Measurements from ENCODE around the gene AATF. TPM values are rescaled to one million over a fixed set of nuclear protein-coding genes. Genes with fewer than 3 reads are reported as not detected.

AATF gene
- total RNA-seq, 2 experiments from 2014 or later: 40.3 to 40.8 TPM

- Mint-ChIP-seq H3K36me3 (ENCODE audit: low read depth) (peaks cover 95% of the 10 kb centered on the region), H3K27ac (no peak overlapping the region), H3K4me3 (no peak overlapping the region), H3K9me3 (no peaks in the 10 kb centered on the region), H3K27me3 (no peaks in the 10 kb centered on the region), H3K4me1 (ENCODE audit: low read depth) (peaks cover 5% of the 10 kb centered on the region)
- Histone ChIP-seq H3K27ac (ENCODE audit: low read depth in 1 of 2, low read length in 2 of 2) (no peak overlapping the region), H3K27me3 (ENCODE audit: control insufficient read depth in 1 of 2, insufficient read depth in 2 of 2, low read length in 2 of 2) (no peaks in the 10 kb centered on the region), H3K36me3 (ENCODE audit: insufficient read depth, low read length) (peaks cover 97% of the 10 kb centered on the region), H3K9me3 (ENCODE audit: control insufficient read depth in 1 of 2, insufficient read depth in 1 of 2, low read length in 2 of 2) (no peaks in the 10 kb centered on the region), H3K4me3 (ENCODE audit: low read length) (no peak overlapping the region), H3K4me1 (ENCODE audit: insufficient read depth, low read length) (no peaks in the 10 kb centered on the region)
- intact Hi-C loops (cut with DNase I, micrococcal nuclease): no loop called here
- ChIA-PET POLR2A (no interaction called here), CTCF (interaction anchor here (0.7 to 0.9 kb wide), 2 partner anchors 28 to 73 kb away, joined by 3 to 4 read pairs; no protein-coding TSS in a partner anchor)
- no peak for TF ChIP-seq CTCF (IDR thresholded peaks at IDR 0.05)
- ATAC-seq (ENCODE audit: poor library complexity): no peak
- DNase-seq: no peak
Observed at GRCh38 chr17:36992701-36993100, 43.9 kb downstream of the AATF start.

- POLR2A ChIA-PET: no interaction called here
- intact Hi-C loops (cut with DNase I, micrococcal nuclease): no loop called here
- peaks cover 5% of the 10 kb centered on the region for H3K4me1 Mint-ChIP-seq (ENCODE audit: low read depth)
- Histone ChIP-seq H3K4me3 (ENCODE audit: low read length) (no peak overlapping the region), H3K27me3 (ENCODE audit: control insufficient read depth in 1 of 2, insufficient read depth in 2 of 2, low read length in 2 of 2) (no peaks in the 10 kb centered on the region), H3K27ac (ENCODE audit: low read depth in 1 of 2, low read length in 2 of 2) (no peak overlapping the region), H3K9me3 (ENCODE audit: control insufficient read depth in 1 of 2, insufficient read depth in 1 of 2, low read length in 2 of 2) (no peaks in the 10 kb centered on the region), H3K36me3 (ENCODE audit: insufficient read depth, low read length) (peaks cover 97% of the 10 kb centered on the region), H3K4me1 (ENCODE audit: insufficient read depth, low read length) (no peaks in the 10 kb centered on the region)
- no peak overlapping the region for H3K27ac Mint-ChIP-seq
- H3K36me3 Mint-ChIP-seq (ENCODE audit: low read depth): peaks cover 97% of the 10 kb centered on the region
- DNase-seq: no peak
- no peak for TF ChIP-seq CTCF (IDR thresholded peaks at IDR 0.05)
- H3K4me3 Mint-ChIP-seq: no peak overlapping the region
- CTCF ChIA-PET: interaction anchor here (0.9 kb wide), 1 partner anchor 27 kb away, joined by 3 read pairs; no protein-coding TSS in a partner anchor
- no peaks in the 10 kb centered on the region for H3K9me3 Mint-ChIP-seq
- H3K27me3 Mint-ChIP-seq: no peaks in the 10 kb centered on the region
- no peak for ATAC-seq (ENCODE audit: poor library complexity)
Observed at GRCh38 chr17:36993227-36993626, 44.5 kb downstream of the AATF start.

- H3K4me3 Mint-ChIP-seq: no peak overlapping the region
- POLR2A ChIA-PET: interaction anchor here (0.6 kb wide), 1 partner anchor 30 kb away, joined by 3 read pairs; no protein-coding TSS in a partner anchor
- no peak for DNase-seq
- H3K27me3 Mint-ChIP-seq: no peaks in the 10 kb centered on the region
- no peaks in the 10 kb centered on the region for H3K4me1 ChIP-seq (ENCODE audit: insufficient read depth, low read length)
- H3K4me1 Mint-ChIP-seq (ENCODE audit: low read depth): peaks cover 6% of the 10 kb centered on the region
- intact Hi-C loops (cut with DNase I, micrococcal nuclease): no loop called here
- peaks cover 93% of the 10 kb centered on the region for H3K36me3 ChIP-seq (ENCODE audit: insufficient read depth, low read length)
- H3K36me3 Mint-ChIP-seq (ENCODE audit: low read depth): peaks cover 95% of the 10 kb centered on the region
- no peaks in the 10 kb centered on the region for H3K27me3 ChIP-seq (ENCODE audit: control insufficient read depth in 1 of 2, insufficient read depth in 2 of 2, low read length in 2 of 2)
- H3K9me3 Mint-ChIP-seq: peaks cover 1% of the 10 kb centered on the region
- TF ChIP-seq CTCF (IDR thresholded peaks at IDR 0.05): no peak
- H3K27ac Mint-ChIP-seq: no peak overlapping the region
- no peaks in the 10 kb centered on the region for H3K9me3 ChIP-seq (ENCODE audit: control insufficient read depth in 1 of 2, insufficient read depth in 1 of 2, low read length in 2 of 2)
- no peak overlapping the region for H3K4me3 ChIP-seq (ENCODE audit: low read length)
- ATAC-seq (ENCODE audit: poor library complexity): no peak
- H3K27ac ChIP-seq (ENCODE audit: low read depth in 1 of 2, low read length in 2 of 2): no peak overlapping the region
- CTCF ChIA-PET: no interaction called here
Observed at GRCh38 chr17:36994438-36994837, 45.7 kb downstream of the AATF start.
